ENCODE data around the gene RANBP9. TPM values are rescaled to one million over a fixed set of nuclear protein-coding genes. Genes with fewer than 3 reads are reported as not detected.

Gene RANBP9
- total and polyA plus RNA-seq, 4 experiments from 2014 or later: 3.4 to 52.9 (median 29.9) TPM

DNA sequence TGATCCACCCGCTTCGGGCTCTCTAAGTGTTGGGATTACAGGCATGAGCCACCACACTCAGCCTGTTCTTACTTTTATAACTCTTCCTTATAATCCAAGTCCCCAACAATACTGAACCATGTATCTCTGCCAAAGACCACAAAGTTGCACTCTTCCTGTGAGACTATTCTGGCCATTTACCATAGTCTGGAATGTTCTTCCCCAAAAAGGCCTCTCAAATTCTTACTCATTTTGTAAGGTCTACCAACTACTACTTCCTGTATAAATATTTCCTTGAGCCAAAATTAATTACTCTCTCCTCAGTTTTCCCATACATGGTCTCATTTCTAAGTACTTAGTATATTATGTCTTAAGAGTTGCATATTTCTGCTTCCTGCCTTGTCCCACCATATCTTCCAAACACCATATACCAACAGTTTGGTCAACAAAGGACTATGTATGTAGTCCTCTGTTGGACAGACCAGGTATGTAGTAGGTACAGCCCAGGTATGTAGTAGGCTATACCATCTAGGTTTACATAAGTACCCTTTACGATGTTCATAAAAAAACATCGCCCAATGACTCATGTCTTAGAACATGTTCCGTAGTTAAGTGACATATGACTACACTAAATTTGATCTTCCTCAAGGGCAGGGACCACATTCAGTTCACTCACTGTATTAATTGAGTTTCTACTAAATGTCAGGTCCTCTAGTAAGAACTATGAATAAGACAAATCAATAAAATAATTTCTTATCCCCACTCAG lies 22.0 kb downstream of the RANBP9 start:
- H3K4me3 Mint-ChIP-seq: peak overlapping the region in 5 of 8 donors; percentile 2 to 61 (median 45)

DNA sequence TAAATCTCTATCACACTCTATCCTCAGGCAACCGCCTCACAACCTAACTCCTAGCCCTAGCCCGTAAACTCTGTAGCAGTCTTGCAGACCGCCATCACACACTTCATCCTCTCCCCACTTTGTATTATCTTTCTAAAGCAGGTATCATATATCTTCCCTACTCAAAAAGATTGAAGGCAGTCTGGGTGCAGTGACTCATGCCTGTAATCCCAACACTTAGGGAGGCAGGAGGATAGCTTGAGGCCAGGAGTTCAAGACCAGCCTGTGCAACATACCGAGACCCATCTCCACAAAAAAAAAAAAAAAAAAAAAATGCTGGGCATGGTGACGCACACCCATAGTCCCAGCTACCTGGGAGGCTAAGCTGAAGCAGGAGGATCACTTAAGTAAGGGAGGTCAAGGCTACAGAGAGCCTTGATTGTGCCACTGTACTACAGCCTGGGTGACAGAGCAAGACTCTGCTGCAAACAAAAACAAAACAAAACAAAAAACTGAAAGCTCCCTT lies 22.9 kb downstream of the RANBP9 start:
- H3K27ac Mint-ChIP-seq: peak overlapping the region; percentile 91 to 96 (median 94)
- H3K36me3 Mint-ChIP-seq: peaks cover 4 to 14% of the 10 kb centered on the region in 2 donors
- CTCF ChIA-PET (ENCODE audit: partially characterized antibody): interaction anchor here (0.7 to 2.9 kb wide), 5 partner anchors 8 to 75 kb away, joined by 3 to 17 read pairs (median 4); partner anchors contain the start of gene NOL7
- Histone ChIP-seq H3K36me3 (ENCODE audit: insufficient read depth, low read length) (no peaks in the 10 kb centered on the region), H3K4me3 (ENCODE audit: low read length in 2 of 2) (no peak overlapping the region), H3K27me3 (ENCODE audit: insufficient read depth, low read length) (no peaks in the 10 kb centered on the region), H3K9me3 (ENCODE audit: control insufficient read depth in 1 of 2, low read length in 2 of 2) (no peaks in the 10 kb centered on the region), H3K4me1 (ENCODE audit: insufficient read depth, low read length) (peaks cover 81% of the 10 kb centered on the region), H3K27ac (ENCODE audit: low read depth, low read length) (peak overlapping the region; percentile 52)
- H3K27me3 Mint-ChIP-seq: no peaks in the 10 kb centered on the region
- H3K9me3 Mint-ChIP-seq: no peaks in the 10 kb centered on the region
- POLR2A ChIA-PET (ENCODE audit: partially characterized antibody): interaction anchor here (0.8 to 5.4 kb wide), 13 partner anchors 8 to 125 kb away, joined by 3 to 63 read pairs (median 5); partner anchors contain the start of genes MCUR1, NOL7, RANBP9 and SIRT5
- DNase-seq: no peak
- intact Hi-C loops (cut with micrococcal nuclease): loop anchor here (1.0 to 5.0 kb wide), 2 partner anchors 22 to 36 kb away; no protein-coding TSS in a partner anchor
- peaks cover 53 to 75% (median 63%) of the 10 kb centered on the region in 4 donors for H3K4me1 Mint-ChIP-seq
- H3K4me3 Mint-ChIP-seq: peak overlapping the region in 7 of 8 donors; percentile 22 to 89 (median 80)

More for the DNA sequence above, 22.0 kb downstream of the RANBP9 start:
- peak overlapping the region; percentile 66 to 96 (median 94) for H3K27ac Mint-ChIP-seq
- H3K9me3 Mint-ChIP-seq: no peaks in the 10 kb centered on the region
- Histone ChIP-seq H3K4me1 (ENCODE audit: insufficient read depth, low read length) (peaks cover 81% of the 10 kb centered on the region), H3K4me3 (ENCODE audit: low read length in 2 of 2) (no peak overlapping the region), H3K27ac (ENCODE audit: low read depth, low read length) (peak overlapping the region; percentile 52), H3K9me3 (ENCODE audit: control insufficient read depth in 1 of 2, low read length in 2 of 2) (no peaks in the 10 kb centered on the region), H3K27me3 (ENCODE audit: insufficient read depth, low read length) (no peaks in the 10 kb centered on the region), H3K36me3 (ENCODE audit: insufficient read depth, low read length) (no peaks in the 10 kb centered on the region)
- intact Hi-C loops (cut with micrococcal nuclease): loop anchor here (5.0 kb wide), 1 partner anchor 37 kb away; no protein-coding TSS in a partner anchor
- DNase-seq: no peak
- H3K27me3 Mint-ChIP-seq: no peaks in the 10 kb centered on the region
- POLR2A ChIA-PET (ENCODE audit: partially characterized antibody): interaction anchor here (0.8 to 5.4 kb wide), 8 partner anchors 8 to 115 kb away, joined by 3 to 63 read pairs (median 4); partner anchors contain the start of genes NOL7, RANBP9 and SIRT5
- peaks cover 52 to 75% (median 60%) of the 10 kb centered on the region in 4 donors for H3K4me1 Mint-ChIP-seq
- peaks cover 4 to 18% of the 10 kb centered on the region in 2 donors for H3K36me3 Mint-ChIP-seq
- CTCF ChIA-PET (ENCODE audit: partially characterized antibody): interaction anchor here (0.7 to 2.9 kb wide), 2 partner anchors 74 kb away, joined by 5 to 17 read pairs; partner anchors contain the start of gene NOL7

DNA sequence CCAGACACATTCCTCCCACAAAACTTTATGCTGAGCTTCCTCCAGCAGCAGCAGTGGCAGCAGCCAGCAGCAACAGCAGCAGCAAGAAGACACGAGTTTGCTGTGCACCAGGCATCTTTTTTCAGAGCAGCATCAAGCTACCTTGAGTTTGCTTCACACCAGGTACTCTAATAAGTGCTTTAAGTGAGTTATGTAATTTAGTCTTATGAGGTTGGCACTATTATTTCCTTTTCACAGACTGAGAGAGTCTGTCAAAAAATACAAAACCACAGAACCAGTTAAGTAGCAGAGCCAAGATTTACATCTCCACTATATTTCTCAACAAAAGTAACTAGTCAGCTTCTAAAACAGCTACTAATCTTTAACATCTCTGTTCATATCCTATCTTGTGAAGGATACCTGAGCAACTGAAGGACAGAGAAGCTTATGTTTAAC lies 23.7 kb downstream of the RANBP9 start:
- Mint-ChIP-seq H3K27ac (peak overlapping the region; percentile 91 to 96 (median 95)), H3K4me1 (peaks cover 52 to 71% (median 61%) of the 10 kb centered on the region in 4 donors), H3K27me3 (no peaks in the 10 kb centered on the region), H3K4me3 (peak overlapping the region; percentile 57 to 89 (median 80)), H3K36me3 (peaks cover 4 to 10% of the 10 kb centered on the region in 2 donors), H3K9me3 (no peaks in the 10 kb centered on the region)
- Histone ChIP-seq H3K4me3 (ENCODE audit: low read length in 2 of 2) (no peak overlapping the region), H3K9me3 (ENCODE audit: control insufficient read depth in 1 of 2, low read length in 2 of 2) (no peaks in the 10 kb centered on the region), H3K27me3 (ENCODE audit: insufficient read depth, low read length) (no peaks in the 10 kb centered on the region), H3K36me3 (ENCODE audit: insufficient read depth, low read length) (no peaks in the 10 kb centered on the region), H3K4me1 (ENCODE audit: insufficient read depth, low read length) (peaks cover 84% of the 10 kb centered on the region), H3K27ac (ENCODE audit: low read depth, low read length) (peak overlapping the region; percentile 52)
- intact Hi-C loops (cut with micrococcal nuclease): loop anchor here (1.0 to 5.0 kb wide), 2 partner anchors 22 to 36 kb away; no protein-coding TSS in a partner anchor
- ChIA-PET CTCF (ENCODE audit: partially characterized antibody) (interaction anchor here (0.9 to 3.6 kb wide), 4 partner anchors 22 to 113 kb away, joined by 3 to 17 read pairs (median 10); partner anchors contain the start of gene NOL7), POLR2A (ENCODE audit: partially characterized antibody) (interaction anchor here (0.6 to 5.4 kb wide), 16 partner anchors 8 to 126 kb away, joined by 3 to 63 read pairs (median 4); partner anchors contain the start of genes MCUR1, NOL7, RANBP9 and SIRT5)
- peak; percentile 48 to 68 (median 55) for DNase-seq

DNA sequence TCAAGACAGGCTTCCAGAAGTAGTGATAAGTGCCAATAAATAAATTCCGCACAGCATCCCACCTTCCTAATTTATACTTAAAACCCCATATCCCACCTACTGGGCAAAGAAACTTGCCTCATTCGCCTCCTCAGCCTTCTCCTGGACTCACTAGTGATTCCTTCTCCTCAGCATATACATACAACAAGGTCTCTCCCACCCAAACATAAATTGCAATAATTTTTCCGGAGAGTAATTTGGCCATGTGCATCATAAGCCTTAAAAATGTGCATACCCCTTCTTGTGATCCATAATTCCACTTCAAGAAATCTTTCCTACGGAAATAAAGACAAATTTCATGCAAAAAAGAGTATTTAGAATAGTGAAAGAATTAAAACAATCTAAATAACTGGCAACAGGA lies 26.8 kb downstream of the RANBP9 start:
- H3K27me3 ChIP-seq (ENCODE audit: insufficient read depth, low read length): no peaks in the 10 kb centered on the region
- ChIA-PET POLR2A (ENCODE audit: partially characterized antibody) (interaction anchor here (3.5 to 5.4 kb wide), 2 partner anchors 26 to 69 kb away, joined by 13 to 63 read pairs; partner anchors contain the start of genes NOL7 and RANBP9), CTCF (ENCODE audit: partially characterized antibody) (interaction anchor here (1.0 to 3.6 kb wide), 5 partner anchors 9 to 60 kb away, joined by 3 to 17 read pairs (median 4); no protein-coding TSS in a partner anchor)
- no peak overlapping the region for H3K4me3 ChIP-seq (ENCODE audit: low read length in 2 of 2)
- intact Hi-C loops (cut with micrococcal nuclease): loop anchor here (5.0 kb wide), 1 partner anchor 33 kb away; no protein-coding TSS in a partner anchor
- Mint-ChIP-seq H3K27me3 (no peaks in the 10 kb centered on the region), H3K9me3 (peaks cover 0 to 2% (median 0%) of the 10 kb centered on the region in 8 donors), H3K27ac (peak overlapping the region; percentile 19 to 91 (median 77)), H3K36me3 (peaks cover 8 to 9% of the 10 kb centered on the region in 2 donors), H3K4me1 (peaks cover 54 to 80% (median 68%) of the 10 kb centered on the region in 4 donors), H3K4me3 (peak overlapping the region in 2 of 8 donors; percentile 4 to 14)
- DNase-seq: no peak
- H3K4me1 ChIP-seq (ENCODE audit: insufficient read depth, low read length): peaks cover 93% of the 10 kb centered on the region
- no peaks in the 10 kb centered on the region for H3K36me3 ChIP-seq (ENCODE audit: insufficient read depth, low read length)
- H3K27ac ChIP-seq (ENCODE audit: low read depth, low read length): peak overlapping the region; percentile 19
- no peaks in the 10 kb centered on the region for H3K9me3 ChIP-seq (ENCODE audit: control insufficient read depth in 1 of 2, low read length in 2 of 2)

DNA sequence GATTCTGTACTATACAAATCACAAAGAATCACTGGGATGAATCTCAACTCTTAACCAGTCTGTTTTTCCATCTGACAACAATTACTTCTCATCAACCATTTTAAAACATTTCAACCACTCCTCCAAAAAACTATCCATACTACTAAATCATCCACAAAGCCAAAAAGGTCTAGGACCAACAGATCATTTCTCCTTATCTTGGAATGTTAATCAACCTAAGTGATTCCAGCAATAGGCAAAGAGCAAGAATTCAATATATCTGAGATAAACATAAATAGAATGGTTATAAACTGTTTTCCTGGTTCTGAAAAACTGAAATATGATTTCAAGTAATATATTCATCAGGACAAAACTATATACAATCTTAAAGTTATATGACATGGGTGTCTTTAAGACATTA lies 28.6 kb downstream of the RANBP9 start:
- H3K27me3 ChIP-seq (ENCODE audit: insufficient read depth, low read length): no peaks in the 10 kb centered on the region
- POLR2A ChIA-PET (ENCODE audit: partially characterized antibody): interaction anchor here (3.5 kb wide), 1 partner anchor 67 kb away, joined by 13 read pairs; the partner anchor contains the start of gene NOL7
- peaks cover 45 to 75% (median 60%) of the 10 kb centered on the region in 4 donors for H3K4me1 Mint-ChIP-seq
- H3K36me3 Mint-ChIP-seq: peaks cover 9 to 15% of the 10 kb centered on the region in 2 donors
- intact Hi-C loops (cut with micrococcal nuclease): no loop called here
- CTCF ChIA-PET (ENCODE audit: partially characterized antibody): no interaction called here
- H3K4me3 ChIP-seq (ENCODE audit: low read length in 2 of 2): no peak overlapping the region
- H3K27me3 Mint-ChIP-seq: no peaks in the 10 kb centered on the region
- DNase-seq: no peak
- H3K36me3 ChIP-seq (ENCODE audit: insufficient read depth, low read length): no peaks in the 10 kb centered on the region
- H3K9me3 ChIP-seq (ENCODE audit: control insufficient read depth in 1 of 2, low read length in 2 of 2): no peaks in the 10 kb centered on the region
- no peak overlapping the region for H3K27ac ChIP-seq (ENCODE audit: low read depth, low read length)
- peak overlapping the region; percentile 84 to 96 (median 89) for H3K27ac Mint-ChIP-seq
- H3K9me3 Mint-ChIP-seq: peaks cover 0 to 2% (median 0%) of the 10 kb centered on the region in 8 donors
- H3K4me1 ChIP-seq (ENCODE audit: insufficient read depth, low read length): peaks cover 87% of the 10 kb centered on the region
- H3K4me3 Mint-ChIP-seq: peak overlapping the region in 6 of 8 donors; percentile 5 to 76 (median 50)

DNA sequence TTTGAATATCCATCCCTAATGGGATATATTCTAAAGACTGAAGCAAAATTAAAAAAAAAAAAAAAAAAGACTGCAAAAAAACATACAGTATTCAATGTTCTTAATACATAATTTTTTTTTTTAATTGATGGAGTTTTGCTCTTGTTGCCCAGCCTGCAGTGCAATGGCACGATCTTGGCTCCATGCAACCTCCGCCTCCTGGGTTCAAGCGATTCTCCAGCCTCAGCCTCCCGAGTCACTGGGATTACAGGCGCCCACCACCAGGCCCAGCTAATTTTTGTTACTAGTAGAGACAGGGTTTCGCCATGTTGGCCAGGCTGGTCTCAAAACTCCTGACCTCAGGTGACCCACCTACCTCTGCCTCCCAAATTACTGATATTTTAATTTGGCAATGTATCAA lies 29.3 kb downstream of the RANBP9 start:
- Histone ChIP-seq H3K36me3 (ENCODE audit: insufficient read depth, low read length) (no peaks in the 10 kb centered on the region), H3K9me3 (ENCODE audit: control insufficient read depth in 1 of 2, low read length in 2 of 2) (no peaks in the 10 kb centered on the region), H3K4me1 (ENCODE audit: insufficient read depth, low read length) (peaks cover 86% of the 10 kb centered on the region), H3K4me3 (ENCODE audit: low read length in 2 of 2) (no peak overlapping the region), H3K27me3 (ENCODE audit: insufficient read depth, low read length) (no peaks in the 10 kb centered on the region), H3K27ac (ENCODE audit: low read depth, low read length) (peak overlapping the region; percentile 44)
- intact Hi-C loops (cut with micrococcal nuclease): no loop called here
- peak overlapping the region in 6 of 7 donors; percentile 85 to 96 (median 90) for H3K27ac Mint-ChIP-seq
- peaks cover 0 to 2% (median 0%) of the 10 kb centered on the region in 8 donors for H3K9me3 Mint-ChIP-seq
- peaks cover 40 to 68% (median 53%) of the 10 kb centered on the region in 4 donors for H3K4me1 Mint-ChIP-seq
- no peaks in the 10 kb centered on the region for H3K27me3 Mint-ChIP-seq
- ChIA-PET POLR2A (ENCODE audit: partially characterized antibody) (interaction anchor here (0.6 to 2.7 kb wide), 2 partner anchors 29 to 183 kb away, joined by 3 to 37 read pairs; partner anchors contain the start of gene RANBP9), CTCF (ENCODE audit: partially characterized antibody) (interaction anchor here (1.9 kb wide), 1 partner anchor 28 kb away, joined by 5 read pairs; no protein-coding TSS in a partner anchor)
- H3K36me3 Mint-ChIP-seq: peaks cover 9 to 15% of the 10 kb centered on the region in 2 donors
- H3K4me3 Mint-ChIP-seq: peak overlapping the region in 5 of 8 donors; percentile 42 to 88 (median 53)
- no peak for DNase-seq
